Mucosa of descending colon (tissue), 3 donors: ENCODE data around the gene GALNT18. TPM values are rescaled to one million over a fixed set of nuclear protein-coding genes. Genes with fewer than 3 reads are reported as not detected.

ENCODE experiments used
- ATAC-seq: fragments of 200-7000 bp; cut with Tn5 transposase; one replicate; pipeline ENCODE4 v1.9.1; 2020; ENCODE audit warnings: mild to moderate bottlenecking, moderate library complexity
- DNase-seq, 3 donors: peaks; one replicate each; pipeline ENCODE4 v3.0.0-alpha.2; 2020
- H3K36me3 ChIP-seq: fragments of 200-600 bp; one replicate; pipeline ENCODE4 v1.8.0; 2021; ENCODE audit warnings: low read depth, mild to moderate bottlenecking
- H3K4me1 ChIP-seq: fragments of 200-600 bp; one replicate; pipeline ENCODE4 v1.8.0; 2021; ENCODE audit warnings: low read depth, mild to moderate bottlenecking
- H3K4me3 ChIP-seq: fragments of 200-600 bp; one replicate; pipeline ENCODE4 v1.8.0; 2021; ENCODE audit warnings: mild to moderate bottlenecking
- H3K9me3 ChIP-seq: fragments of 200-600 bp; one replicate; pipeline ENCODE4 v1.8.0; 2021; ENCODE audit warnings: mild to moderate bottlenecking
- intact Hi-C, 2 donors: fragments of 100-400 bp; cut with DNase I in 1 of 2; cut with micrococcal nuclease in 1 of 2; formaldehyde crosslinking; loops; one replicate each; pipeline versions ENCODE4 v1.11.0 to v1.11.1; 2022; cut with DNase I, micrococcal nuclease
- total RNA-seq, 3 donors: library from RNA; stranded (reverse); fragmentation: NEBNext Ultra II Directional in 2 of 3; extraction: Animal tissue kit (Norgen Biotek cat#: 25700) in 2 of 3; gene quantifications; one replicate each; pipeline versions ENCODE4 v1.2.1 to v1.2.4, GENCODE V29; 2021 to 2023
- TF ChIP-seq, protein P1 (sequence below): fragments of 200-600 bp; IDR thresholded peaks from one replicate; pipeline ENCODE4 v1.8.0; 2022; ENCODE audit warnings: antibody characterized with exemption, mild to moderate bottlenecking
- donor health status: DM: no; HTN: no; CAD: no; lungs with moderate emphysema.
- donor health status: DM: no; HTN: no; CAD: no.
- donor health status: DM: no; HTN: yes; CAD: no.

Gene GALNT18
- total RNA-seq, 3 donors from 2014 or later: 2.0 to 27.8 (median 5.4) TPM

DNA sequence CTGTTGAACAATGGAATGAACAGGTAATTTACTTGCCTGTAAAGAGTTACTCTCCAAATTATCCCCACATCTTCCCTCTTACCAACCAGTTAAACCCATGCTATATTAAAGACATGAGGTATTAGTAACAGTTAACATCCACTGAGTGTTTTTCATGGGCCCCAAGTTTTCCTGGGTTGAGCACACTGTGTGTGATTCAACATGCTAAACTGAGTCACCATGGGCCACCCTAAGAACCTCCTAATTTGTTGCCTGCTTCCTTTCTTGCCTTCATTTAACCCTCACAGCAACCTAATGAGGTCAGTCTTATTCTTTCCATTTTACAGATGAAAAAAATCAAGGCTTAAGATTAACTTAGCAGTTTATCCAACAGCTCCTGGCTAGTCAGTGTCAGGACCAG, 51.0 kb downstream of the GALNT18 start:
- no peaks in the 10 kb centered on the region for H3K36me3 ChIP-seq
- TF ChIP-seq, protein P1, sequence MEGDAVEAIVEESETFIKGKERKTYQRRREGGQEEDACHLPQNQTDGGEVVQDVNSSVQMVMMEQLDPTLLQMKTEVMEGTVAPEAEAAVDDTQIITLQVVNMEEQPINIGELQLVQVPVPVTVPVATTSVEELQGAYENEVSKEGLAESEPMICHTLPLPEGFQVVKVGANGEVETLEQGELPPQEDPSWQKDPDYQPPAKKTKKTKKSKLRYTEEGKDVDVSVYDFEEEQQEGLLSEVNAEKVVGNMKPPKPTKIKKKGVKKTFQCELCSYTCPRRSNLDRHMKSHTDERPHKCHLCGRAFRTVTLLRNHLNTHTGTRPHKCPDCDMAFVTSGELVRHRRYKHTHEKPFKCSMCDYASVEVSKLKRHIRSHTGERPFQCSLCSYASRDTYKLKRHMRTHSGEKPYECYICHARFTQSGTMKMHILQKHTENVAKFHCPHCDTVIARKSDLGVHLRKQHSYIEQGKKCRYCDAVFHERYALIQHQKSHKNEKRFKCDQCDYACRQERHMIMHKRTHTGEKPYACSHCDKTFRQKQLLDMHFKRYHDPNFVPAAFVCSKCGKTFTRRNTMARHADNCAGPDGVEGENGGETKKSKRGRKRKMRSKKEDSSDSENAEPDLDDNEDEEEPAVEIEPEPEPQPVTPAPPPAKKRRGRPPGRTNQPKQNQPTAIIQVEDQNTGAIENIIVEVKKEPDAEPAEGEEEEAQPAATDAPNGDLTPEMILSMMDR: no peak
- intact Hi-C loops: no loop called here
- H3K4me1 ChIP-seq: no peaks in the 10 kb centered on the region
- DNase-seq (no peak), ATAC-seq (no peak)
- no peak overlapping the region for H3K4me3 ChIP-seq
- H3K9me3 ChIP-seq: no peaks in the 10 kb centered on the region

DNA sequence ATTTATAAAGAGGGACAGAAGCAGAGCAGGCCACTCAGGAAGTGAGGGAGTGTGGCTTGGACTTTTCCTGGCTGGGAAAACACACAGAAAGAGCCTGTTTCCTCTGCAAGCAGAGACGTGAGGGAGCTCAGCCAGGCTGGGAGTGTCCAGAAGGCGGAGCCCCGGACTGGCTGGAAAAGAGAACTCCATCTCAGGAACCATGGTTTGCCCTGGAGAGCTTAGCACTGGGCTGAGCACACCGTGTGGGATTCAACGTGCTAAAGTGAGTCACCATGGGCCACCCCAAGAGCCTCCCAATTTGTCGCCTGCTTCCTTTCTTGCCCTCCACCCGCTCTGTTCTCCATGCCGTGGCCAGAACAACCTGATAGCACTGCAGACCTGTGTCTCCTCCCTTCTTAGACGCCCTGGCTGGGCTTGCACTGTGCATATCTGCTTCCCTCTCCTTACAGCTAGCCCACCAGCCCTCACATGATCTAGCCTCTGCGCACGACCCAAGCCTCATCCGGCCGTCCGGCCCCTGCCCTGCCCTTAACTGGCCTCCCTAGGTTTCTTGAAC, 51.8 kb downstream of the GALNT18 start:
- ATAC-seq: peak; percentile 80
- Histone ChIP-seq H3K36me3 (no peaks in the 10 kb centered on the region), H3K4me3 (no peak overlapping the region), H3K9me3 (no peaks in the 10 kb centered on the region), H3K4me1 (no peaks in the 10 kb centered on the region)
- peak; percentile 52 to 57 (median 55) for DNase-seq
- TF ChIP-seq, protein P1: no peak
- intact Hi-C loops: no loop called here

DNA sequence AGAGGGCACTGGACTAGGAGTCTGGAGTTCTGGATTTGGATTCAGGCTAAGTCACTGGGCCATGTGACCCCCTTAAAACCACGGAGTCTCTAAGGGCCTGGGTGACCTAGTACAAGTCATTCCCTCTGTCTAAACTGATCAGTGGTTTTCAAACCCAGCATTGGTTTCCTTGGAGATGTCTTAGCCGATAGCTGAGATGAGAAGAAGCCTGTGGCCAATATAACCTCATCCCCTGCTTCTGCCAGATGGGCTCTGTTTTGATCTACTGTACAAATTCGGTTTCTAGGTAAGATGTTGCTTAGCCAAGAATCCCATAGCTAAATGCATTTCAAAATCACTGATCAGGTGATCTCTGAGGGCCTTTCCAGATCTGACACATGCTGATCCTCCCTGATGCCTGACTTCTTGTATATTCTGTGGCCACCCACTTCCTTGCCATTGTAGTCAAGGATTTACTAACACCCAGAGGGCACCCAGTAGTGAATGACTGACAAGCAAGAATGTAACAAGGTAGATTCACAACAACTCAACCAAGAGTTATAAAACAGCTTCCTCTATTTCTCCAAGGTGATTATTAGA, 53.1 kb downstream of the GALNT18 start:
- TF ChIP-seq, protein P1: no peak
- Histone ChIP-seq H3K4me1 (no peaks in the 10 kb centered on the region), H3K36me3 (no peaks in the 10 kb centered on the region), H3K9me3 (no peaks in the 10 kb centered on the region), H3K4me3 (no peak overlapping the region)
- ATAC-seq (no peak), DNase-seq (no peak)
- intact Hi-C loops: no loop called here

DNA sequence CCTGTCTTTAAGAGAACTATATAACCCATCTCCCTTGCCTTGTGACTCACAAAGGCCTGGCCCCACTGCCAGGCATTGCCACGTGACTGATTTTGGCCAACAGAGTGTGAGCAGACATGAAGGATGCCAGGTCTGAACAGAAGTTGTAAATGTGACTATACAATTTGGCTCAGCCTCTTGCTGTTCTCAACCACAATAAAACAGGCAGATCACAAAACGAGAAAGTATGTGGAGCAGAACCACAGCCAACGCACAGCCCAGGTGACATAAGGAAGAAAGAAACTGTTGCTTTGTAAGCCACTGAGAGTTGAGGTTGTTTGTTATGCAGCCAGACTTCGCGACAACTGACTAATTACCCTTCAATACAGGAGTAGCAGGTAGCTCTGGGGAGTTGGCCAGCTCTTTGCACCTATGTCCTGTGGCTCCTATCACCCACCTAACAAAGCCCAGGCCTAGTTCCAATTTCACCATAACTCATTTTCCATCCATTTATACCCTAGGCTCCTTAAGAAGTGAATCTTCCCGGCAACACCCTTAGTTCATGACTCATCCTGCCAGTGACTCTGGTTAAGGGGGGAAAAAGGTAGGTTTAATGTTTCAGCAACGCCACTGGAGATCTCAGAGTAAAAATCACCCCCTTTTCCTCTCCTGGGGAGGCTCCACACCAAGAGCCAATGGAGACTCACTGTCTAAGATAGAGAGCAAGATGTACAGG, 53.7 kb downstream of the GALNT18 start:
- TF ChIP-seq, protein P1: no peak
- ATAC-seq: peak; percentile 60
- intact Hi-C loops: no loop called here
- H3K4me1 ChIP-seq: no peaks in the 10 kb centered on the region
- no peak for DNase-seq
- no peaks in the 10 kb centered on the region for H3K9me3 ChIP-seq
- H3K36me3 ChIP-seq: no peaks in the 10 kb centered on the region
- no peak overlapping the region for H3K4me3 ChIP-seq

DNA sequence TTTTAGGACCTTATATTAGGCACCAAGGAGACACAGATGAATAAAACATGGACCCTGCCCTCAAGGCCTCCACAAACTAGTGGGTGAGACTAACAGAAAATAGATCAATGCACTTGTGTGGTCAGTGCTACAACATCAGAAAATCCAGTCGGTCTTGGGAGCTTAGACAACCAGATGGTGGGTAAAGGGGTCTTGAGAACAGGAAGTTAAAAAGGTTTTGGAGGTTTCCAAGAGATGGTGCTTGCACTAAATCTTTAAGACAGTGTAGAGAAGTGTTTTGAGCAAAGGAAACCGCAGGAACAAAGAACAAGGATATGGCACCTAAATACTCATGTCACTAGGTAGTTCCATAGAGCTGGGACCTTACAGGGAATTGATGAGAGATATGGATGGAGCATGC, 56.2 kb downstream of the GALNT18 start:
- TF ChIP-seq, protein P1: no peak
- DNase-seq: no peak
- ATAC-seq: no peak
- H3K36me3 ChIP-seq: no peaks in the 10 kb centered on the region
- no peak overlapping the region for H3K4me3 ChIP-seq
- intact Hi-C loops: no loop called here
- no peaks in the 10 kb centered on the region for H3K9me3 ChIP-seq
- H3K4me1 ChIP-seq: no peaks in the 10 kb centered on the region
